Pons (tissue), 1 donor: ENCODE measurements around the gene CCDC134.
"Not testable (repeated sequence)": the region's sequence is repeated elsewhere in the genome, so short reads cannot be mapped to it uniquely, and the experiment has no call there.

Experiments used
- DNase-seq: peaks from one replicate; pipeline ENCODE4 v3.0.0-alpha.2; 2016; ENCODE audit warnings: low spot score

The CCDC134 gene

GRCh38 chr22:41844513-41844912, 44.0 kb downstream of the CCDC134 start:
- no peak for DNase-seq

DNA sequence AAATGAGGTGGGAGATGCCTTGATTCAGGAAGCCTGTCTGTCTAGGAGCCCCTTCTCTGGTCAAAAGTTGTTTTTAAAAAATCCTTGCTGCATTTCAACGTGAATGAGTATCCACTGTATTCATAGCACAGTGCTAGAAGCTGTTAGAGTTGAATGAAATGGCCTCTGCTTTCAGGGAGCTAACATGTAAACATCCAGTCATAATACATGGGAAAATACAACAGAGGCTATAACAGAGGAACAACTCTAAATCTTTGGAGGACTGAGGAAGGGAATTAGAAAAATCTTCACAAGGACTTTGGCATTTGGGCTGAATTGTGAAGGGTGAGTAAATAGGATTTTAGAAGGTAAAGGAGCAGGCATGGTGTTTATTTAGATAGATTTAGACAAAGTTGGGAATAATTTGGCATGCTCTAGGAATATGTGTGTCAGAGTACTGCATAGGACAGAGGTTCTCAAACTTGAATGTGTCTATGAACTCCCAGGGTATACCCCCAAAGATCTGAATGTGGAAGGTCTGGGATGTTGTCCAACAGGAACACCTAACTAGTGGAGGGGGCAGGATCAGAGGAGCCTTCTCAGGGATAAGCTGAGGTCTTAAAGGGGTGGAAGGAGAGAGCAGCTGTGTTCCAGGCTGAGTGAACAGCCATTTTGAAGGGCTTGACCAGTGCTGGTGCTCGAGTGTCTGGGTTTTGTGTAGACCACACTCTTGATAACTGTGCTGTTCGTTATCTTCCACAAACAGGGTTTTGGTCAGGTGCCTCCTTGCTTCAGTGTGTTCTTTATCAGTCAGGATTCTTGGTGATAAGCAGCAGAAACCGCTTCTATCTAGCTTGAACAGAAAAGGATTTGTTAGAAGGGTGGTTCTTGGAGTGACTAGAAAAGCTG, 45.1 kb downstream of the CCDC134 start:
- no peak for DNase-seq

DNA sequence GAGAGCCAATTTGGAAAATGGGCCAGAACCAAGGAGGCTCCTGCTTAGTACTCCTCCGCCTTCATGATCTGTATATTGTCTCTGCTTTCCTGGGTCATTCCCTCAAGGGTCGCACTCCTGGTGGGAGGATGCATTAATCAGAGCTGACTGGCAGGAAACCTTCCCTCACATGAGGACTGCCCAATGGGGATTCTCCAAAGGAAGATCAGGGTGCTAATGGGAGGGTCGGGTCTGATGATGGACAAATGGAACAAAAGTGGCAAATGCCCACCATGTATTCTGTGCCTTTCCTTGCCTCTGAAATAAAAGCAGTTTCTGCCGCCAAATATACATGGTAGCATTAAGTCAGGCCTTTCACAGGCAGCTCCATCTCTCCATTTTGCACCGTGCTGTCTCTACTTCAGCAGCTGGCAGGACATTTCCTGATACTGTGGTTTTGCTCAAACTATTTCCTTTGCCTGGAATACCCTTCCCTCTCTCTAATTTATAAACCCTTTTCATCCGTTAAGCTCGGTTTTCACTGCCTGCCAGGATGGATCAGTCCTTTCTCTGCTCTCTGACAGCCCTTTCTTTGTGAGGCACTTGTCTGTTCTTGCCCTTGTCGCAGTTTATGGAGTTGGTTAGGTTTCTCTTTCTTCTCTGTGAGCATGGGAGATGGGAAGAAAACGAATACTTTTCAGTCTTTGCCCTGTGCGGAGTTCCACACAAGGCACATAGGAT, 45.9 kb downstream of the CCDC134 start:
- no peak for DNase-seq

- no peak for DNase-seq
Measured at GRCh38 chr22:41847300-41847699, 46.8 kb downstream of the CCDC134 start.

DNA sequence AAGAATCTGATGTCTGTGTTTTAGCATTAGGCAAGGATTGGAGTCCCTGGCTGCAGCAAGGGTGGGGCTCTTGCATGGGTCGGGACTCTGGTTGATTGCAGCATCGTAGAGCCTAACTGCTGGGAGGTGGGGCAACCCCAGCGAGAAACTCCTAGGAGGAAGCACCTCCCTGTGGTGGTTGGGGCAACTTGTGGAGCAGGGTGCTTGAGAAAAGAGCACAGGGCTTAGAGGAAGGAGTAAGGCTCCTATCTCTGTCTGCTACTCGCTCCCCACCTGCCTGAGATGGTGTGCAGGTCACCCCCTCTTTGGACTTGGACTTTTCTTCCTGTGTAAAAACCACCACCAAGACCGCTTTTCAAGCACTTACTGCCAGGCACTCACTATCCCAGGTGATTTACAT, 48.0 kb downstream of the CCDC134 start:
- DNase-seq, result no peak

GRCh38 chr22:41856469-41856868, 56.0 kb downstream of the CCDC134 start:
- no peak for DNase-seq

DNA sequence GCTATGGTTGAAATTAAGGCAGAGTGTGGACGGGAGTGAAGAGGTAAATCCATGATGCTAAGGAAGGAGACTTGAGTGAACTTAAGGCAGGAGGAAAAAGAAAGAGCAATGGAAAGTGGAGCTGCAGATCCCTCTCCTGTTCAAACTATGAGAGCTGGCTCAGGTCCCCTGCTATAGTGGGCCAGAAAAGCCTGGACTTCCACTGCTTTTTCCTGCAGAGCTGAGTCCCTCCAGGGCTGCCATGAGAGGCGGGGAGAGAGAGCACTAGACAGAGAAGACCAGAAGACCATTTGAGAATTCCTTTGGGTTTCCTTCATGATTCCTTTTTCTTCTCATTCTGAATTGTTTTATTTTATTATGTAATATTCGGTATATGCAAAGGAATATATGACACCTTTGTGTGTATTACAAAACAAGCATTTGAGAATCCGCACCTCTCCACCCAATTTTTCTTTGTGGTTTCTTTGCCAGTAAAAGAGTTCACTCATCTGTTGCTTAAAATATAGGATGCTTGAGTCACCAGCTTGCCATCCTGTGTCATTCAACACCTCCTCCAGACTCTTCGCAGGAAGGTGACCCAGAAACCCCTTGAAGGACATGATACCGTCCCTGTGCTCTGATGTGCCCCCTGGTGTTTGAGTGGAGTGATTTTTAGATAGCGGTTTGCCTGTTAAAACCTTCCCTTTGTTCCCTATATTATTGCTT, 56.8 kb downstream of the CCDC134 start:
- DNase-seq, result no peak

- no peak for DNase-seq
Measured at GRCh38 chr22:41857860-41858199, 57.4 kb downstream of the CCDC134 start.

DNA sequence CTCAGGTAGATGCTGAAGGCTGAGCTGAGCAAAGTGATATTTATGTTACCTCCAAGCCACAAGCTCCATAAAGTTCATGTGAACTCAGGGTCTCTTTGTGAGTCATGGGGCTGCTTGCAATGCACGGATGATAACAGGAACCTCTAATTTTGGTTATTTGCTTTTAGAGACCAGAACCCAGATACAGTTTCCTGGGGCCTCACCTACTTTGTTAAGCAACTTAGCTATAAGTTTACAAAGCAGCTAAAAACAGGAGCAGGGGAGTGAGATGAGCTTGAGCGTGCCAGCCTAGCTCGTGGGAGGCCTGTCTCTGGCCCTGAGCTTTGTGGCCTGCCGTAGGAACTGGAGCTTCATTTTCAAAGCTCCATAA, 61.7 kb downstream of the CCDC134 start:
- DNase-seq, result no peak

GRCh38 chr22:41862530-41863266, 62.2 kb downstream of the CCDC134 start:
- no peak for DNase-seq

DNA sequence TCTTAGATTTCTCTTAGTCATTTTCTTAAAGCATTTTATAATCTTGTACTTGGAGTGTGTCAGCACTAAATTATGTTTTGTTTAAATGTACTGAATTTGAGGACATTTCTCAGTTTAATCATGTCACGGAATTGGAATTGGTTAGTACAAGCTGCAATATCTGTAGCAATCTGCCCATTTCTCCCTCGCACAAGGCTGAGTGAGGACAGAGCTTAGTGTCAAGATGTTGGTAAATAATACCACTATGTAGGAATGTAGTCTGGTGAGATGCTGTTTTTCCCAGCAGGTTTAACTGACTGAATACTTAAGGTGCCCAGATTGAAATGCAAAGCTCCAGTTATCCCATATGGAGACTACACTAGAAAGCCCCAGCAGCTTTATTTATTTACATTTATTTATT, 63.0 kb downstream of the CCDC134 start:
- no peak for DNase-seq

DNA sequence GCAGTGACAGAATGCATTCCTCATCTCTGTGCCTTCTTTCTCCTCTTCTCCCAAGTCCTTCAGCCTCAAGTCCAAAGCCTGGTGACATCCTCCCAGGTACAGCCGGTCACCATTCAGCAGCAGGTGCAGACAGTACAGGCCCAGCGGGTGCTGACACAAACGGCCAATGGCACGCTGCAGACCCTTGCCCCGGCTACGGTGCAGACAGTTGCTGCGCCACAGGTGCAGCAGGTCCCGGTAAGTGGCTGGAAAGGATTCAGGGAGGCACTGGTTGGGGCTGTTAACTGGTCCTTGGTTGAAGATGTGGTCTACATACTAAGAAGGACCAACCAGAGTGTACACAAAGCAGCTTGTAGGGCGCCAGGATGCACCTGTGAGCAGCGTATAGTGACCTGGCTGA, 68.1 kb downstream of the CCDC134 start:
- DNase-seq, result no peak

DNA sequence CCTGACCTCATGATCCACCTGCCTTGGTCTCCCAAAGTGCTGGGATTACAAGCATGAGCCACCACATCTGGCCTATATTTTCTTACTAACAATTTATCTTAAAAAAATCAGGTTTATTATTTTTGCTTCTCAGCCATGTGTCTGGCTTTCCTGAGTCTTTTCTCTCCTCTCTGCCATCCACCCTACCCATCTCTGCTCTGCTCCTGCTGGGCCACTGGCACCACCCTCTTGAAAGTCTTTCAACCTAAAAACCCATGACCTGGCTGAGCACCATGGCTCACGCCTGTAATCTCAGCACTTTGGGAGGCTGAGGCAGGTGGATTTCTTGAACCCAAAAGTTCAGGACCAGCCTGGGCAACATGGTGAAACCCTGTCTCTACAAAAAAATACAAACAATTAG, 69.6 kb downstream of the CCDC134 start:
- DNase-seq, result not testable (repeated sequence)

DNA sequence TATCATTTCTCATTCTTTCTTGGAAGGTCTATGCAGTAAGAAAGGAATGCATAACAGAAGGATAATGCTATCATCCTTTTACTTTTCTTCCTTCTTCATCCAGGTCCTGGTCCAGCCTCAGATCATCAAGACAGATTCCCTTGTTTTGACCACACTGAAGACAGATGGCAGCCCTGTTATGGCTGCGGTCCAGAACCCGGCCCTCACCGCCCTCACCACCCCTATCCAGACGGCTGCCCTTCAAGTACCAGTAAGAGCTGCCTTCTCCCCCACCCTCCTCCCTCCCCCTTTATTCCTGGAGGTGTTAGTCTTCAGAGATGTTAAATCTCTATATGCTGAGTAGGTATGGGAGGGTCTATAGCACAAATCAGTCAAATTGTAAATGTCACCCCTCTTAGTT, 70.3 kb downstream of the CCDC134 start:
- no peak for DNase-seq

DNA sequence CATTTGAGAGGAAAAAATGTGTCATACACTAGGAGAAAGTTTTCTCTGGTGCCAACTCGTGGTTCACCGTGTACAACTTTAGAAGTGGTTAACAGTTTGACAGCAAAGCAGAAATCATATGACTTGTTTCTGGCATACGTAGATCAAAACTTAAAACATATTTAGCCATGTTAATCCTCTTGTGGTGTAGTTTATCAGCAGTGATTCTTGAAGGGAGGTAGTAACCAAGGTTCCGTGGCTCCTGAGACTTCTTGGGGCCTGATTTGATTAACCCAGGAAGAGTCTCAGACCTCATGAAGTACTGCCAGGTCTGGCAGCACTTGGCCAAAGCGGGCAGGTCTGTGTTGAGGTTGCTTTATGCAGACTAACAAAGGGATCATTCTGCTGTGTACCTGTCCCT, 72.9 kb downstream of the CCDC134 start:
- no peak for DNase-seq

GRCh38 chr22:41874090-41874489, 73.6 kb downstream of the CCDC134 start:
- no peak for DNase-seq

GRCh38 chr22:41875531-41876270, 75.2 kb downstream of the CCDC134 start:
- no peak for DNase-seq
